ENCODE data around the gene SKIC8. TPM values are rescaled to one million over a fixed set of nuclear protein-coding genes. Genes with fewer than 3 reads are reported as not detected.
A peak's percentile ranks its signal among the peaks of the same experiment; 100 is the strongest.

The SKIC8 gene
- total and polyA plus RNA-seq, 2 of the 13 experiments (the other 11 are each of a cell fraction or from before 2014, with no cell fraction given), result 69.5 to 70.6 TPM

DNA sequence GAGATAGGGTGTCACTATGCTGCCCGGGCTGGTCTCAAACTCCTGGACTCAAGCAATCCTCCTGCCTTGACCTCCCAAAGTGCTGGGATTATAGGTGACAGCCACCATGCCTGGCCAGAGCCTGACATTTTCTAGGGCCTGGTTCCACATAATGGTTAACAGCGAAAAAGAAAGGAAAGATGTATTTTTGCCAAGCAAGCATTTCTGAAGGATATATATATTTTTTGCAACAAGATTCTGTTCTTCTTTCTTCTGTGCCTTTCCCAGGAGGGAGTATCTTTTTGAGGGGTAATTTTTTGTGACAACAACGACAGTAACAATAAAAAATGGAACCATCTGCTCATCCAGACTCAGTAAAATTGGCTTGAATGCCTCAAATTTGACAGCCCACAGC lies 43.4 kb downstream of the SKIC8 start:
- ATAC-seq (no peak), FAIRE-seq (no peak), DNase-seq (ENCODE audit: low spot score) (no peak)
- Histone ChIP-seq H2AFZ (ENCODE audit: low read length) (no peak overlapping the region), H3K4me1 (ENCODE audit: insufficient read depth, low read length) (no peaks in the 10 kb centered on the region), H3K27ac (ENCODE audit: extremely low read length, insufficient read depth, low read length) (no peak overlapping the region), H3K79me2 (ENCODE audit: insufficient read depth, low read length) (no peaks in the 10 kb centered on the region), H3K9me3 (ENCODE audit: low read length) (no peaks in the 10 kb centered on the region), H3K4me3 (replicated peaks in 1 of 3; ENCODE audit: insufficient read depth in 1 of 3, low read depth in 2 of 3, low read length in 3 of 3) (no peak overlapping the region), H3K9ac (ENCODE audit: insufficient read depth, low read depth, low read length) (no peak overlapping the region), H4K20me1 (ENCODE audit: insufficient read depth, low read length) (no peaks in the 10 kb centered on the region), H3K36me3 (replicated peaks in 1 of 2; ENCODE audit: control insufficient read depth in 1 of 2, insufficient read depth in 2 of 2, low read length in 2 of 2) (no peaks in the 10 kb centered on the region), H3K4me2 (ENCODE audit: low read depth, low read length) (no peak overlapping the region), H3K27me3 (ENCODE audit: control insufficient read depth in 1 of 2, insufficient read depth in 2 of 2, low read length in 2 of 2) (peaks cover 0 to 13% of the 10 kb centered on the region in 2 experiments; a peak in 1 of 5 replicates)
- WGBS (ENCODE audit: low lambda C conversion rate), result 18% methylated on average over 3 of the region's 3 CpGs
- TF ChIP-seq, protein P1, sequence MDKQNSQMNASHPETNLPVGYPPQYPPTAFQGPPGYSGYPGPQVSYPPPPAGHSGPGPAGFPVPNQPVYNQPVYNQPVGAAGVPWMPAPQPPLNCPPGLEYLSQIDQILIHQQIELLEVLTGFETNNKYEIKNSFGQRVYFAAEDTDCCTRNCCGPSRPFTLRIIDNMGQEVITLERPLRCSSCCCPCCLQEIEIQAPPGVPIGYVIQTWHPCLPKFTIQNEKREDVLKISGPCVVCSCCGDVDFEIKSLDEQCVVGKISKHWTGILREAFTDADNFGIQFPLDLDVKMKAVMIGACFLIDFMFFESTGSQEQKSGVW (CRISPR knock-in tag; IDR thresholded peaks at IDR 0.05; ENCODE audit: borderline replicate concordance), result no peak
- TF ChIP-seq MAFF (IDR thresholded peaks at IDR 0.05; ENCODE audit: low read depth, low read length), result peak; percentile 34
- peak; percentile 62 to 66 for TF ChIP-seq MAFK (conservative IDR thresholded peaks at IDR 0.05 in 1 of 2, IDR thresholded peaks at IDR 0.05 in 1 of 2; ENCODE audit: low read length in 2 of 2)
- intact Hi-C loops (cut with micrococcal nuclease; ENCODE audit: unreplicated experiment) (no loop called here), in situ Hi-C loops (cut with HindIII; ENCODE audit: extremely low pct_ligation_motif_present, low pct_unique_long_range_greater_than_20kb) (no loop called here)
- no TSS peak for BruUV-seq (replicated peaks)
- POLR2A ChIA-PET, result no interaction called here
- CTCF ChIA-PET (ENCODE audit: low intra/inter-chr PET ratio, low total read pairs), result no interaction called here

DNA sequence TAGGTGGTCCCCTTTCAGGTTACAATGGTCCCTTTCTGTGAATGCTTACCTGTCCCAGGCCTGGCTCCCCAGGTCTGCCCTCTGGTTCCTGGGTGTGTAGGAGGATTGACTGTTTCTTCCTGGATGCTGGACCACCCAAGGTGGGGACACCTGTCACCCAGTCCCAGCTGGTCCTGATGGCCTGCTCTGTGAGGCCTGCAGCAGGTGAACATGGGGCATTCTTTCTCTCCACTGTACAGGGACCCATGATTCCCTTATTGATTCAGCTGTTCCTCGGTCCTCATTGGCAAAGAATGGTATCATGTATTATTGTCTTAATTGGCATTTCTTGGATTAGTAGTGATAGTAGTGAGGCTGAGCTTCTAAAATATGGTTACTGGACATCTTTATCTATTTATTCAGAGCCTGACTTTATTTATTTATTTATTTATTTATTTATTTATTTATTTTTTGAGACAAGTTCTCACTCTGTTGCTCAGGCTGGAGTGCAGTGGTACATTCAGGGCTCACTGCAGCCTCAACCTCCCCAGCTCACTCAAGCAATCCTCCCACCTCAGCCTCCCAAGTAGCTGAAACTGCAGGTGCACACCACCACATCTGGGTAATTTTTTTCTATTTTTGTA lies 43.9 kb downstream of the SKIC8 start:
- in situ Hi-C loops (cut with HindIII; ENCODE audit: extremely low pct_ligation_motif_present, low pct_unique_long_range_greater_than_20kb), result no loop called here
- H3K4me2 ChIP-seq (ENCODE audit: low read depth, low read length), result no peak overlapping the region

More for the DNA sequence above, 43.9 kb downstream of the SKIC8 start:
- Histone ChIP-seq H4K20me1 (ENCODE audit: insufficient read depth, low read length) (no peaks in the 10 kb centered on the region), H3K9ac (ENCODE audit: insufficient read depth, low read depth, low read length) (no peak overlapping the region), H3K27ac (ENCODE audit: extremely low read length, insufficient read depth, low read length) (no peak overlapping the region), H3K9me3 (ENCODE audit: low read length) (no peaks in the 10 kb centered on the region), H3K27me3 (ENCODE audit: control insufficient read depth in 1 of 2, insufficient read depth in 2 of 2, low read length in 2 of 2) (peaks cover 0 to 13% of the 10 kb centered on the region in 2 experiments; a peak in 1 of 5 replicates), H2AFZ (ENCODE audit: low read length) (no peak overlapping the region), H3K4me3 (replicated peaks in 1 of 3; ENCODE audit: insufficient read depth in 1 of 3, low read depth in 2 of 3, low read length in 3 of 3) (no peak overlapping the region), H3K79me2 (ENCODE audit: insufficient read depth, low read length) (no peaks in the 10 kb centered on the region), H3K36me3 (replicated peaks in 1 of 2; ENCODE audit: control insufficient read depth in 1 of 2, insufficient read depth in 2 of 2, low read length in 2 of 2) (no peaks in the 10 kb centered on the region), H3K4me1 (ENCODE audit: insufficient read depth, low read length) (no peaks in the 10 kb centered on the region)
- BruUV-seq (replicated peaks), result no TSS peak
- intact Hi-C loops (cut with micrococcal nuclease; ENCODE audit: unreplicated experiment), result no loop called here
- ATAC-seq, result no peak
- WGBS (ENCODE audit: low lambda C conversion rate), result 0% methylated on average over 1 of the region's 1 CpG
- DNase-seq (ENCODE audit: low spot score), result no peak
- CTCF ChIA-PET (ENCODE audit: low intra/inter-chr PET ratio, low total read pairs), result no interaction called here
- TF ChIP-seq ZNF703 (CRISPR knock-in tag; IDR thresholded peaks at IDR 0.05; ENCODE audit: borderline replicate concordance) (no peak), SP2 (CRISPR knock-in tag; IDR thresholded peaks at IDR 0.05) (no peak), SMC3 (IDR thresholded peaks at IDR 0.05; ENCODE audit: low read length) (no peak), SNAPC5 (CRISPR knock-in tag; IDR thresholded peaks at IDR 0.05; ENCODE audit: borderline replicate concordance) (no peak), ZBTB26 (CRISPR knock-in tag; IDR thresholded peaks at IDR 0.05; ENCODE audit: borderline replicate concordance) (no peak), KLF6 (CRISPR knock-in tag; IDR thresholded peaks at IDR 0.05) (no peak), ZNF350 (CRISPR knock-in tag; IDR thresholded peaks at IDR 0.05; ENCODE audit: borderline replicate concordance, low read depth) (no peak), KMT2B (CRISPR knock-in tag; IDR thresholded peaks at IDR 0.05) (no peak), ZNF251 (CRISPR knock-in tag; IDR thresholded peaks at IDR 0.05) (no peak)
- FAIRE-seq, result no peak
- POLR2A ChIA-PET, result no interaction called here
